Loucy (cell line): Measurements from ENCODE around the gene TCEA3.

Experiments
- CTCF ChIP-seq: fragments of 200-600 bp; sonication (generic); conservative IDR thresholded peaks from 2 replicates; pipeline ENCODE4 v1.5.1; 2014; ENCODE audit warnings: mild to moderate bottlenecking, antibody characterized with exemption, low read length
- EZH2phosphoT487 ChIP-seq: fragments of 200-600 bp; IDR thresholded peaks from 2 replicates; pipeline ENCODE4 v1.6.1; 2018; ENCODE audit warnings: antibody characterized with exemption, mild to moderate bottlenecking, moderate library complexity, borderline replicate concordance

GRCh38 chr1:23461050-23461449 lies 36.5 kb upstream of the TCEA3 start:
- TF ChIP-seq CTCF = no peak
- no peak for TF ChIP-seq EZH2phosphoT487
